SK-N-SH (cell line): ENCODE measurements around the gene JAKMIP3.

Source experiments
- POLR2AphosphoS5 ChIP-seq: IDR thresholded peaks from 2 replicates; pipeline ENCODE4 v1.6.1; 2012; ENCODE audit warnings: low read depth, low read length
- TCF12 ChIP-seq: IDR thresholded peaks from 2 replicates; pipeline ENCODE4 v1.4.0; 2012
- TF ChIP-seq, protein P1 (sequence below): fragments of 200-600 bp; sonication (generic); IDR thresholded peaks from 2 replicates; pipeline ENCODE4 v1.6.1; 2017; ENCODE audit warnings: antibody characterized with exemption, mild to moderate bottlenecking, moderate library complexity

DNA sequence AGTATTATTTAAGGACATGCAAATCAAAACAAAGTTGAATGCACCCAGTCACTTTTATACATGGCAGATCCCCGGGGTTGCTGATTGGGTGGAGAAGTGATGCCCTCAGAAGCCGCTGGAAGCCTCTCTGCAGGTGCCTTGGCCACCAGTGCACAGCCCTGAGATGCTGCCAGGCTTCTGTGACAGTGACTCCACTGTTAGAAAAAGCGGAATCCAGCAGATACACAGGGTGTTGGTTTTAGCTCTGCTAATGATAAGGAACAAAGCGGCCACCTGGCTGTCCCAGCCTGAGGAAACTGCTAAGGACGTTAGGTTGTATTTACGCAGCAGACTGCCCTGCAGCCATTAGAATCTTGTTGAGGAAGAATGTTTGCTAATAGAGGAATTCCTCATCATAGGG is 47.5 kb downstream of the JAKMIP3 start:
- TF ChIP-seq, protein P1, sequence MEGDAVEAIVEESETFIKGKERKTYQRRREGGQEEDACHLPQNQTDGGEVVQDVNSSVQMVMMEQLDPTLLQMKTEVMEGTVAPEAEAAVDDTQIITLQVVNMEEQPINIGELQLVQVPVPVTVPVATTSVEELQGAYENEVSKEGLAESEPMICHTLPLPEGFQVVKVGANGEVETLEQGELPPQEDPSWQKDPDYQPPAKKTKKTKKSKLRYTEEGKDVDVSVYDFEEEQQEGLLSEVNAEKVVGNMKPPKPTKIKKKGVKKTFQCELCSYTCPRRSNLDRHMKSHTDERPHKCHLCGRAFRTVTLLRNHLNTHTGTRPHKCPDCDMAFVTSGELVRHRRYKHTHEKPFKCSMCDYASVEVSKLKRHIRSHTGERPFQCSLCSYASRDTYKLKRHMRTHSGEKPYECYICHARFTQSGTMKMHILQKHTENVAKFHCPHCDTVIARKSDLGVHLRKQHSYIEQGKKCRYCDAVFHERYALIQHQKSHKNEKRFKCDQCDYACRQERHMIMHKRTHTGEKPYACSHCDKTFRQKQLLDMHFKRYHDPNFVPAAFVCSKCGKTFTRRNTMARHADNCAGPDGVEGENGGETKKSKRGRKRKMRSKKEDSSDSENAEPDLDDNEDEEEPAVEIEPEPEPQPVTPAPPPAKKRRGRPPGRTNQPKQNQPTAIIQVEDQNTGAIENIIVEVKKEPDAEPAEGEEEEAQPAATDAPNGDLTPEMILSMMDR, result no peak
- TF ChIP-seq TCF12, result no peak
- TF ChIP-seq POLR2AphosphoS5, result no peak
